C4-2B (cell line): ENCODE data around the gene SV2A.

Source experiments
- H3K27ac ChIP-seq: fragments of 450-650 bp; 2 replicates; pipeline ENCODE4 v1.5.1; 2017
- ZFX ChIP-seq: fragments of 450-650 bp; IDR thresholded peaks from 2 replicates; pipeline ENCODE4 v1.6.1; 2017
- TF ChIP-seq, protein P1 (sequence below): fragments of 450-650 bp; conservative IDR thresholded peaks from 2 replicates; pipeline ENCODE4 v1.5.1; 2017; ENCODE audit warnings: mild to moderate bottlenecking

SV2A gene

DNA sequence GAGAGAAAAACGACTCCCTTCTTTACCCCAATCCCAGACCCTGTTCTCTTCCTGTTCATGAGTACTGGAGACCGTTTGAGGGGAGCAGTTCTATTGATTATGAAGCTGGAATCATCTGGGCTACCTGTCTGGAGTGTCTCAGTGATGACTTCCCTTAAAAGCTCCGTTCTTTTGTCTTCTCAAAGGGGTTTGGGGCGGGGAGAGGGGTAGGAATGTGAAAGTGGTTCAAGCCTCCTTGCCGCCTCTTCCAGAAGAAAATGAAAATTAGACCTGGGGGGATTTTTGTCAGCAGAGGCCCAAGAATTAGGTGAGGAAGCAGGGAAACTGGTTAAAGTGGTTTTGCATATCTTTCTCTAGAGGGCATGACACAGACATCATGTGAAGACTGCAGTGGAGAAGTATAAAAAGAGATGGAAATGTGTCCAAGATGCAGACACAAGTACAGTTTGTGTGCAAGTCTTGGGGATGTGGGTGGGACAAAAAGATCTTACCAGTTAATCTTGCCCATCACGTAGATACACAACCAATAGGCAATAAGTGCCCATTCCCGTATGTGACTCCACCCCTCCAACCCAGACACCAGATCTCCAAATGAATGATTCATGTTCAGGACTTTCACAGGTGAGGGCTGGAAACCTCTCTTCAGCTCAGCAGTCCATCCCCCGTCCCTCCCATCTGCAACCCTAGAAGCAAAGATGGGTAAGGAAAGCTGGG lies 19.5 kb upstream of the SV2A start:
- TF ChIP-seq, protein P1, sequence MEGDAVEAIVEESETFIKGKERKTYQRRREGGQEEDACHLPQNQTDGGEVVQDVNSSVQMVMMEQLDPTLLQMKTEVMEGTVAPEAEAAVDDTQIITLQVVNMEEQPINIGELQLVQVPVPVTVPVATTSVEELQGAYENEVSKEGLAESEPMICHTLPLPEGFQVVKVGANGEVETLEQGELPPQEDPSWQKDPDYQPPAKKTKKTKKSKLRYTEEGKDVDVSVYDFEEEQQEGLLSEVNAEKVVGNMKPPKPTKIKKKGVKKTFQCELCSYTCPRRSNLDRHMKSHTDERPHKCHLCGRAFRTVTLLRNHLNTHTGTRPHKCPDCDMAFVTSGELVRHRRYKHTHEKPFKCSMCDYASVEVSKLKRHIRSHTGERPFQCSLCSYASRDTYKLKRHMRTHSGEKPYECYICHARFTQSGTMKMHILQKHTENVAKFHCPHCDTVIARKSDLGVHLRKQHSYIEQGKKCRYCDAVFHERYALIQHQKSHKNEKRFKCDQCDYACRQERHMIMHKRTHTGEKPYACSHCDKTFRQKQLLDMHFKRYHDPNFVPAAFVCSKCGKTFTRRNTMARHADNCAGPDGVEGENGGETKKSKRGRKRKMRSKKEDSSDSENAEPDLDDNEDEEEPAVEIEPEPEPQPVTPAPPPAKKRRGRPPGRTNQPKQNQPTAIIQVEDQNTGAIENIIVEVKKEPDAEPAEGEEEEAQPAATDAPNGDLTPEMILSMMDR = no peak
- no peak for TF ChIP-seq ZFX
- H3K27ac ChIP-seq = no peak overlapping the region

DNA sequence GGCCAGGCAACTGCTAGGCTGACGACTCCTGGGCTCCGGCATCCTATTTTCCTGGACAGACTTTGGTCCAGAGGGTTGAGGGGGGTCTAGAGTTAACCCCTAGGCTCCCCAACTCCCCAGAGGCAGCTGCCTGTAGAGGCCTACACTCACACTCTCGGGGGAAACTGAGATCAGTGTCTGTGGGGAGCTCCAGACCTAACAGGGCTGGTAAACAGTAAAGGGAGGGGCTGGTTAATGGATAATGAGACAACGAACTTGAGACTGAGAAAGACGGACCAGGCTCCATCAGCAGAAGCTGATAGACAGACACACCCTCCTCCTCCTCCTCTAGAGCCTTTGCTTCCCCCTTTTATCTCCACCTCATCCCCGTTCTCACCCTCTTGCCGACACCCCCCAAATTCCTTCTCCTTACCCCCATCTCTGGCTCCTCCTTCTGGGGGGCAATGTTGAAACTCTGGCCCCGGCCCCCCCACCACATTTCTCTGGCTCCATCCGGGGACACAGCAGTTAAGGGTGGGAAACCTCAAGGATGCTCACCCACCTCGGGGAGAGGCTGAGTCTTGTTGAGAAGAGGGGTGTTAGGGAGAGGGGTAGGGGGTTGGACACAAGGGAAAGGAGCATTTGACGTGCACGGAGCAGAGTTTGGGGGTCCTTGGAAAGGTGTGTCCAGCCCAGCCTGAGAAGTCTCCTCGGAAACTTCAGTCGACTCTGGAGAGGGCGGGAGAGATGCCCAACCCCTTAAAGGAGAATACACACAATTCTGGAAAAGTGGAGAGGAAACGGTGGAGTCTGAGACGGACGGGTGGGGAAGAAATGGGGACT lies 18.7 kb upstream of the SV2A start, which contains the start of gene MTMR11:
Gene MTMR11 (minus strand): TSS at position 710 of the 822 bp plus-strand sequence. CDS start 232 bp downstream, at position 478.
- TF ChIP-seq, protein P1 = no peak
- no peak for TF ChIP-seq ZFX
- no peak within 1 kb of the TSS for H3K27ac ChIP-seq

DNA sequence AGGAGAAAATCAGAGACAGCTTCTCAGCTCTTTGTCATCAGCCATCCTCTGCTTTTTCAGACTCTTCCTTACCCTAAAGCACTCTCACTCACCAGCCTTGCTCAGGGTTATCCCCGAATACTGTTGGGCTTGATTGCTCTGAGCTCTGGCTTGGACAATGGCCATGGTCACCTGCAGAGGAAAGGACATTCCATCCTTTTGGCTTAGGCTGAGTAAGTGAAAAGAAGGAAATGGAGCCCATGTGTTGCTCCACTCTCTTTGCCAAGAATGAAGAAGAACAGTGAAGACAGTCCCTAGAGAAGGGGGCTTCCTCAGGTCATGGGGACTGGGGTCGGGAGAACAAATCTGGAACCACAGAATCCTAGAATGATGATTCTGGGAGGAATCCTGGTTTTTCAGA lies 16.7 kb upstream of the SV2A start:
- H3K27ac ChIP-seq = no peak overlapping the region
- TF ChIP-seq, protein P1 = no peak
- TF ChIP-seq ZFX = no peak

DNA sequence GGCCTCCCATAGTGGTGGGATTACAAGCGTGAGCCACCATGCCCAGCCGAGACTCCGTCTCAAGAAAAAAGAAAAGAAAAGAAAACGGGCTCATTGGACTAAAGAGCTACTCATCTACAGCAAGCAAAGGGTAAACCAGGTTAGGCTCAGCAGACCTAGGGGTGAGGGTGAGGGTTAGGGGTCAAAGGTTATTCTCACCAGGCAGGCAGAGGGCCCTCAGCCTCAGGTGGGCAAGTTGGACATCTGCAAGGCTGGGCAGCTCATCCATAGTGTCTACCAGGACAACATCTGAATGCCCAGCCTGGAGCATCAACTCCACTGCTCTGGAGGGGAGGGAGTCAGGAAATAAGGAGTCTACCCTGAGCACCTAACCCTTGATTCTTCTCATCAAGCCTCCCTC lies 15.6 kb upstream of the SV2A start:
- TF ChIP-seq, protein P1 = no peak
- TF ChIP-seq ZFX = no peak
- no peak overlapping the region for H3K27ac ChIP-seq

DNA sequence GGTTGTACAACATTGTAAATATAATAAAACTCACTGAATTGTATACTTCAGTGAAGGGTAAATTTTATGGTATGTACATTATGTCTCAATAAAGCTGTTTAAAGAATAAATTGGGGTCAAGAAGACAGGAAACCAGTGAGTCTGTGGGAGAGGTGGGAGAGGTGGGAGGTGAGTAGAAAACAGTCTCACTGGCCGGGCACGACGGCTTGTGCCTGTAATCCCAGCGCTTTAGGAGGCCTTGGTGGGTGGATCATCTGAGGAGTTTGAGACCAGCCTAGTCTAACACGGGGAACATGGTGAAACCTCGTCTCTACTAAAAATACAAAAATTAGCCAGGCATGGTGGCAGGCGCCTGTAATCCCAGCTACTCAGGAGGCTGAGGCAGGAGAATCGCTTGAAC lies 14.8 kb upstream of the SV2A start:
- H3K27ac ChIP-seq = no peak overlapping the region
- TF ChIP-seq ZFX = no peak
- TF ChIP-seq, protein P1 = no peak

DNA sequence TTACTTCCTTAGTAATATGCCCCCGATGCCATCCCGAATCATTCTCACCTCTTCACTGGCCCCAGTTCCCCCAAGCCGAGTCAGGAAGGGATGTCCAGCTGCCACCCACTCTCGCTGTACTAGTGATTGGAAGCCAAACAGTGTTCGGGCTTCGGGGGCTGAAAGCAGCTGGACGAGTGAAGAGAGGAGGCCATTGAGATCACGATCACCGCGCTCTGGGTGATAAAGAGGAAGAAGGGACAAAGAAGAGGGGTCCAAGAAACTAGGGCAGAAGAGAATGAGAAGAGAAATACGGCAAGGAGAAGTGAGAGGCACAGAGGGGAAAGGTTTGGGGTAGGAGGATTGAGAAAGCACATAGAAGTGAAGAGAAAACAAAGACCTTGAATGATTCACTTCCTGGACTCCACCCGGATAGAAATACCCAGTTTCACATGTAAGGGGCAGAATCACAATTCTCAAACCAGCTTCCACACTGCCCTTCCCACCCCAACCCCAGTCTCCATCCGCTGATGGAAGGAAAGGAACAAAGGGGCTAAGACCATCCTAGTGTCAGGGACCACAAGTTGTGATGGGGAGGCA lies 13.7 kb upstream of the SV2A start:
- TF ChIP-seq ZFX = no peak
- TF ChIP-seq, protein P1 = no peak
- no peak overlapping the region for H3K27ac ChIP-seq

DNA sequence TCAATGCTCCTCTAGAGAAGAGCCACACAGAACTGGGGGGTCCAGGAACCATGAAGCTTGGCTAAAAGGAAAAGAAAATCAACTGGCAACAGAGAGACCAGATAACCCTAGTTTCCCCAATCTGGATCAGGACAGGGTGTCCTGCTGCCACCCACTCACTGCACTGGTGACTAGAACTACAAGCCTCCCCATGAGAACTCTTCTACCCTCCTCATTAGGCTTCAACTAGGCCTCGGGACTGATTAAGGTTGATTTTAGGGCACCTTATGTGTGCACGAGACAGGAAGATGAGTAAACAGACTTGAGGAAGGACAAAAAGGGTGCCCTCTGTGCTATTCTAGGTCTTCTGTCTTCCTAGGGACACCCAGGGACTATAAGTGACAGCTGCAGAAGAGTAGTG lies 12.2 kb upstream of the SV2A start:
- TF ChIP-seq ZFX = no peak
- TF ChIP-seq, protein P1 = no peak
- no peak overlapping the region for H3K27ac ChIP-seq
